Liver (tissue), 9 donors: ENCODE results near the gene GJA10. TPM values are rescaled to one million over a fixed set of nuclear protein-coding genes. Genes with fewer than 3 reads are reported as not detected.

ENCODE experiments used
- DNase-seq: peaks from one replicate; pipeline ENCODE4 v3.0.0-alpha.2; 2017; ENCODE audit warnings: low spot score
- H3K27ac ChIP-seq, 2 donors: one replicate each; pipeline ENCODE4 v1.7.0; 2013; ENCODE audit warnings: inconsistent platforms in 2 of 2, low read length in 2 of 2, control low read depth in 1 of 2, low read depth in 1 of 2, mild to moderate bottlenecking in 1 of 2
- H3K27me3 ChIP-seq, 4 donors: one replicate each; pipeline versions ENCODE4 v1.6.1 to v1.7.0; 2013; ENCODE audit warnings: low read length in 3 of 4, inconsistent platforms in 1 of 4, mild to moderate bottlenecking in 1 of 4, moderate library complexity in 1 of 4; ENCODE audit not compliant: control insufficient read depth in 4 of 4, insufficient read depth in 4 of 4
- H3K36me3 ChIP-seq, 4 donors: one replicate each; pipeline versions ENCODE4 v1.6.1 to v1.7.0; 2013; ENCODE audit warnings: low read length in 3 of 4, mild to moderate bottlenecking in 3 of 4, low read depth in 1 of 4, moderate library complexity in 1 of 4; ENCODE audit not compliant: control insufficient read depth in 4 of 4, insufficient read depth in 3 of 4
- H3K4me1 ChIP-seq, 4 donors: one replicate each; pipeline versions ENCODE4 v1.6.1 to v1.7.0; 2013; ENCODE audit warnings: low read length in 3 of 4, mild to moderate bottlenecking in 3 of 4, moderate library complexity in 1 of 4; ENCODE audit not compliant: control insufficient read depth in 4 of 4, insufficient read depth in 4 of 4
- H3K4me3 ChIP-seq, 3 donors: one replicate each; pipeline versions ENCODE4 v1.6.1 to v1.7.0; 2013; ENCODE audit warnings: low read length in 3 of 3, control low read depth in 1 of 3, low read depth in 1 of 3, mild to moderate bottlenecking in 1 of 3
- H3K9ac ChIP-seq, 2 donors: one replicate each; pipeline ENCODE4 v1.7.0; 2013; ENCODE audit warnings: low read length in 2 of 2, mild to moderate bottlenecking in 2 of 2, moderate library complexity in 2 of 2, control low read depth in 1 of 2, low read depth in 1 of 2
- H3K9me3 ChIP-seq, 4 donors: one replicate each; pipeline versions ENCODE4 v1.6.1 to v1.7.0; 2013; ENCODE audit warnings: low read length in 3 of 4; ENCODE audit not compliant: control insufficient read depth in 4 of 4
- FOXA1 ChIP-seq: IDR thresholded peaks from 2 replicates; pipeline ENCODE4 v1.6.1; 2016; ENCODE audit warnings: antibody characterized with exemption
- FOXA2 ChIP-seq: IDR thresholded peaks from 2 replicates; pipeline ENCODE4 v1.6.1; 2016; ENCODE audit warnings: antibody characterized with exemption
- GABPA ChIP-seq, 2 donors: IDR thresholded peaks in 1 of 2; conservative IDR thresholded peaks in 1 of 2; 2 replicates each; pipeline ENCODE4 v1.6.1; 2016; ENCODE audit warnings: antibody characterized with exemption in 2 of 2, mild to moderate bottlenecking in 1 of 2, moderate library complexity in 1 of 2
- HNF4A ChIP-seq, 2 donors: conservative IDR thresholded peaks; 2 replicates each; pipeline ENCODE4 v1.6.1; 2016; ENCODE audit warnings: antibody characterized with exemption in 2 of 2, mild to moderate bottlenecking in 2 of 2
- HNF4G ChIP-seq: IDR thresholded peaks from 2 replicates; pipeline ENCODE4 v1.6.1; 2016; ENCODE audit warnings: antibody characterized with exemption
- JUND ChIP-seq, 2 donors: IDR thresholded peaks; 2 replicates each; pipeline ENCODE4 v1.6.1; 2016; ENCODE audit warnings: antibody characterized with exemption in 2 of 2
- NR2F2 ChIP-seq: IDR thresholded peaks from 2 replicates; pipeline ENCODE4 v1.6.1; 2016; ENCODE audit warnings: antibody characterized with exemption
- RXRA ChIP-seq, 2 donors: IDR thresholded peaks; 2 replicates each; pipeline ENCODE4 v1.6.1; 2017 to 2018; ENCODE audit warnings: antibody characterized with exemption in 2 of 2, mild to moderate bottlenecking in 1 of 2
- SP1 ChIP-seq: IDR thresholded peaks from 2 replicates; pipeline ENCODE4 v1.6.1; 2018; ENCODE audit warnings: antibody characterized with exemption, mild to moderate bottlenecking
- YY1 ChIP-seq: IDR thresholded peaks from 2 replicates; pipeline ENCODE4 v1.6.1; 2016; ENCODE audit warnings: antibody characterized with exemption, mild to moderate bottlenecking
- WGBS: extraction: QIAGEN DNeasy Blood & Tissue Kit; methylation state at CpG from one replicate; pipeline ENCODE4 v1.1.7; 2013; 5-methylcytosine and 5-hydroxymethylcytosine counted together
- polyA plus RNA-seq, 2 donors: library from polyadenylated mRNA; stranded (reverse) in 1 of 2; unstranded in 1 of 2; fragments of 200-250 nt in 1 of 2; fragments of >200 nt in 1 of 2; fragmentation: Nextera tagmentation in 1 of 2; extraction: Ambion mirVana in 1 of 2; gene quantifications; one replicate each; pipeline versions ENCODE4 v1.2.1 to v1.2.3, GENCODE V29; 2013 to 2015
- total RNA-seq, 2 donors: library from RNA; depleted of rRNA; stranded (reverse); fragments of >200 nt; gene quantifications; one replicate each; pipeline ENCODE4 v1.2.3, GENCODE V29; 2014
- TF ChIP-seq, protein P1 (sequence below): IDR thresholded peaks from 2 replicates; pipeline ENCODE4 v1.6.1; 2016; ENCODE audit warnings: antibody characterized with exemption
- TF ChIP-seq, protein P2 (sequence below): IDR thresholded peaks from 2 replicates; pipeline ENCODE4 v1.6.1; 2016; ENCODE audit warnings: antibody characterized with exemption, mild to moderate bottlenecking
- TF ChIP-seq, protein P3 (sequence below): IDR thresholded peaks from 2 replicates; pipeline ENCODE4 v1.6.1; 2016; ENCODE audit warnings: antibody characterized with exemption
- TF ChIP-seq, protein P4 (sequence below): IDR thresholded peaks from 2 replicates; pipeline ENCODE4 v1.6.1; 2016; ENCODE audit warnings: antibody characterized with exemption
- TF ChIP-seq, protein P5 (sequence below): fragments of 150-350 bp; IDR thresholded peaks from 2 replicates; pipeline ENCODE4 v1.5.1; 2017; ENCODE audit warnings: improper control_type of control experiment, low read depth, low read length; ENCODE audit not compliant: missing input control
- donor health status: healthy.
- donor health status: healthy.
- donor health status: healthy.
- donor health status: healthy.
- donor health status: healthy.

Gene GJA10
- total and polyA plus RNA-seq, 4 donors = not detected

DNA sequence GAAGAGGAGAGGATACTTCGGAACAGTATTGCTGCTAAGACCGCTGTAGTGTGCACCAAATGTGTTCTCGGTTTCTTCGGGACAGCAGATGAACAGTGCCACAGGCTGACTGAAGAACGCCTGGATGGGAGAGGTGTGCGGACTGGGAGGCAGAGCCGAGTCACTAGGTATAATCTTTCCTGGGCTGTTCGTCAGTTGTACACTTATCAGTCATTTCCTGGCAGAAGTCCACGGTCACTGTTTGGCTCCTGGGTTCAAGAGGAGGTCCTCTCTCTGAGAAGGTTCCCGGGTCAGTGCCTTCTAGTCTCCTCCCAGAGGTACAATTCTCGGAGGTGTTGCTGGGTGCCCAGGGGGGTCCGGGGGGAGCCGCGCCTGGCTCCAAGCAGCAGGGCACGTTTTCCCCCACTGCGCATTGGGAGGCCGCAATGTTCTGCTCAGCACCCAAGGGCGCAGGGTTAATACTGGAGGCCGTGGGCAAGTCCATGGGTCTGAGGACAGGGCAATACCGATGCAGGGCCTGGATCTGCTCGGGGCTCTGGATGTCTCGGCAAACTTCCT is 38.1 kb downstream of the GJA10 start:
- Histone ChIP-seq H3K4me3 (no peak overlapping the region), H3K9me3 (no peaks in the 10 kb centered on the region), H3K4me1 (no peaks in the 10 kb centered on the region), H3K9ac (no peak overlapping the region), H3K27ac (no peak overlapping the region), H3K27me3 (no peaks in the 10 kb centered on the region), H3K36me3 (peaks cover 0 to 7% (median 3%) of the 10 kb centered on the region in 4 donors)
- TF ChIP-seq, protein P1, sequence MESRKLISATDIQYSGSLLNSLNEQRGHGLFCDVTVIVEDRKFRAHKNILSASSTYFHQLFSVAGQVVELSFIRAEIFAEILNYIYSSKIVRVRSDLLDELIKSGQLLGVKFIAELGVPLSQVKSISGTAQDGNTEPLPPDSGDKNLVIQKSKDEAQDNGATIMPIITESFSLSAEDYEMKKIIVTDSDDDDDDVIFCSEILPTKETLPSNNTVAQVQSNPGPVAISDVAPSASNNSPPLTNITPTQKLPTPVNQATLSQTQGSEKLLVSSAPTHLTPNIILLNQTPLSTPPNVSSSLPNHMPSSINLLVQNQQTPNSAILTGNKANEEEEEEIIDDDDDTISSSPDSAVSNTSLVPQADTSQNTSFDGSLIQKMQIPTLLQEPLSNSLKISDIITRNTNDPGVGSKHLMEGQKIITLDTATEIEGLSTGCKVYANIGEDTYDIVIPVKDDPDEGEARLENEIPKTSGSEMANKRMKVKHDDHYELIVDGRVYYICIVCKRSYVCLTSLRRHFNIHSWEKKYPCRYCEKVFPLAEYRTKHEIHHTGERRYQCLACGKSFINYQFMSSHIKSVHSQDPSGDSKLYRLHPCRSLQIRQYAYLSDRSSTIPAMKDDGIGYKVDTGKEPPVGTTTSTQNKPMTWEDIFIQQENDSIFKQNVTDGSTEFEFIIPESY = no peak
- TF ChIP-seq SP1 (no peak), JUND (IDR thresholded peaks at IDR 0.05) (no peak), NR2F2 (no peak), FOXA1 (no peak), HNF4A (conservative IDR thresholded peaks at IDR 0.05) (no peak), YY1 (no peak), GABPA (IDR thresholded peaks at IDR 0.05 in 1 of 2, conservative IDR thresholded peaks at IDR 0.05 in 1 of 2) (no peak), HNF4G (no peak), FOXA2 (no peak), RXRA (IDR thresholded peaks at IDR 0.05) (no peak)
- TF ChIP-seq, protein P2, sequence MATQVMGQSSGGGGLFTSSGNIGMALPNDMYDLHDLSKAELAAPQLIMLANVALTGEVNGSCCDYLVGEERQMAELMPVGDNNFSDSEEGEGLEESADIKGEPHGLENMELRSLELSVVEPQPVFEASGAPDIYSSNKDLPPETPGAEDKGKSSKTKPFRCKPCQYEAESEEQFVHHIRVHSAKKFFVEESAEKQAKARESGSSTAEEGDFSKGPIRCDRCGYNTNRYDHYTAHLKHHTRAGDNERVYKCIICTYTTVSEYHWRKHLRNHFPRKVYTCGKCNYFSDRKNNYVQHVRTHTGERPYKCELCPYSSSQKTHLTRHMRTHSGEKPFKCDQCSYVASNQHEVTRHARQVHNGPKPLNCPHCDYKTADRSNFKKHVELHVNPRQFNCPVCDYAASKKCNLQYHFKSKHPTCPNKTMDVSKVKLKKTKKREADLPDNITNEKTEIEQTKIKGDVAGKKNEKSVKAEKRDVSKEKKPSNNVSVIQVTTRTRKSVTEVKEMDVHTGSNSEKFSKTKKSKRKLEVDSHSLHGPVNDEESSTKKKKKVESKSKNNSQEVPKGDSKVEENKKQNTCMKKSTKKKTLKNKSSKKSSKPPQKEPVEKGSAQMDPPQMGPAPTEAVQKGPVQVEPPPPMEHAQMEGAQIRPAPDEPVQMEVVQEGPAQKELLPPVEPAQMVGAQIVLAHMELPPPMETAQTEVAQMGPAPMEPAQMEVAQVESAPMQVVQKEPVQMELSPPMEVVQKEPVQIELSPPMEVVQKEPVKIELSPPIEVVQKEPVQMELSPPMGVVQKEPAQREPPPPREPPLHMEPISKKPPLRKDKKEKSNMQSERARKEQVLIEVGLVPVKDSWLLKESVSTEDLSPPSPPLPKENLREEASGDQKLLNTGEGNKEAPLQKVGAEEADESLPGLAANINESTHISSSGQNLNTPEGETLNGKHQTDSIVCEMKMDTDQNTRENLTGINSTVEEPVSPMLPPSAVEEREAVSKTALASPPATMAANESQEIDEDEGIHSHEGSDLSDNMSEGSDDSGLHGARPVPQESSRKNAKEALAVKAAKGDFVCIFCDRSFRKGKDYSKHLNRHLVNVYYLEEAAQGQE = no peak
- TF ChIP-seq, protein P3, sequence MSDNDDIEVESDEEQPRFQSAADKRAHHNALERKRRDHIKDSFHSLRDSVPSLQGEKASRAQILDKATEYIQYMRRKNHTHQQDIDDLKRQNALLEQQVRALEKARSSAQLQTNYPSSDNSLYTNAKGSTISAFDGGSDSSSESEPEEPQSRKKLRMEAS = no peak
- TF ChIP-seq, protein P4, sequence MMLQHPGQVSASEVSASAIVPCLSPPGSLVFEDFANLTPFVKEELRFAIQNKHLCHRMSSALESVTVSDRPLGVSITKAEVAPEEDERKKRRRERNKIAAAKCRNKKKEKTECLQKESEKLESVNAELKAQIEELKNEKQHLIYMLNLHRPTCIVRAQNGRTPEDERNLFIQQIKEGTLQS = no peak
- TF ChIP-seq, protein P5, sequence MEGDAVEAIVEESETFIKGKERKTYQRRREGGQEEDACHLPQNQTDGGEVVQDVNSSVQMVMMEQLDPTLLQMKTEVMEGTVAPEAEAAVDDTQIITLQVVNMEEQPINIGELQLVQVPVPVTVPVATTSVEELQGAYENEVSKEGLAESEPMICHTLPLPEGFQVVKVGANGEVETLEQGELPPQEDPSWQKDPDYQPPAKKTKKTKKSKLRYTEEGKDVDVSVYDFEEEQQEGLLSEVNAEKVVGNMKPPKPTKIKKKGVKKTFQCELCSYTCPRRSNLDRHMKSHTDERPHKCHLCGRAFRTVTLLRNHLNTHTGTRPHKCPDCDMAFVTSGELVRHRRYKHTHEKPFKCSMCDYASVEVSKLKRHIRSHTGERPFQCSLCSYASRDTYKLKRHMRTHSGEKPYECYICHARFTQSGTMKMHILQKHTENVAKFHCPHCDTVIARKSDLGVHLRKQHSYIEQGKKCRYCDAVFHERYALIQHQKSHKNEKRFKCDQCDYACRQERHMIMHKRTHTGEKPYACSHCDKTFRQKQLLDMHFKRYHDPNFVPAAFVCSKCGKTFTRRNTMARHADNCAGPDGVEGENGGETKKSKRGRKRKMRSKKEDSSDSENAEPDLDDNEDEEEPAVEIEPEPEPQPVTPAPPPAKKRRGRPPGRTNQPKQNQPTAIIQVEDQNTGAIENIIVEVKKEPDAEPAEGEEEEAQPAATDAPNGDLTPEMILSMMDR = no peak
- DNase-seq = no peak
- 94% methylated on average over 22 of the region's 22 CpGs for WGBS
